ENCODE results near the gene JAZF1. TPM values are rescaled to one million over a fixed set of nuclear protein-coding genes. Genes with fewer than 3 reads are reported as not detected.

The JAZF1 gene
- total RNA-seq, 2 experiments from 2014 or later: 3.3 to 4.0 TPM

- DNase-seq (no peak), ATAC-seq (no peak)
- intact Hi-C loops (cut with micrococcal nuclease): no loop called here
- Mint-ChIP-seq H3K4me3 (no peak overlapping the region), H3K36me3 (ENCODE audit: low read depth) (peaks cover 1% of the 10 kb centered on the region), H3K4me1 (ENCODE audit: low read depth) (peaks cover 24% of the 10 kb centered on the region), H3K9me3 (no peaks in the 10 kb centered on the region), H3K27ac (no peak overlapping the region), H3K27me3 (no peaks in the 10 kb centered on the region)
- TF ChIP-seq CTCF (IDR thresholded peaks at IDR 0.05): no peak
- CTCF ChIA-PET: interaction anchor here (0.8 to 1.4 kb wide), 3 partner anchors 25 to 176 kb away, joined by 4 read pairs; no protein-coding TSS in a partner anchor
- POLR2A ChIA-PET: no interaction called here
These were observed 59.1 kb downstream of the JAZF1 start for GRCh38 chr7:28121496-28121895.

GRCh38 chr7:28116041-28116440 is 64.6 kb downstream of the JAZF1 start:
- no peak for TF ChIP-seq CTCF (IDR thresholded peaks at IDR 0.05)
- DNase-seq: no peak
- no peak for ATAC-seq
- Mint-ChIP-seq H3K4me3 (no peak overlapping the region), H3K9me3 (no peaks in the 10 kb centered on the region), H3K36me3 (ENCODE audit: low read depth) (no peaks in the 10 kb centered on the region), H3K4me1 (ENCODE audit: low read depth) (peaks cover 15% of the 10 kb centered on the region), H3K27ac (no peak overlapping the region), H3K27me3 (no peaks in the 10 kb centered on the region)
- intact Hi-C loops (cut with micrococcal nuclease): no loop called here
- ChIA-PET CTCF (interaction anchor here (1.0 kb wide), 1 partner anchor 19 kb away, joined by 3 read pairs; no protein-coding TSS in a partner anchor), POLR2A (no interaction called here)

- no peak for TF ChIP-seq CTCF (IDR thresholded peaks at IDR 0.05)
- Mint-ChIP-seq H3K4me1 (ENCODE audit: low read depth) (peaks cover 12% of the 10 kb centered on the region), H3K27ac (no peak overlapping the region), H3K36me3 (ENCODE audit: low read depth) (no peaks in the 10 kb centered on the region), H3K27me3 (no peaks in the 10 kb centered on the region), H3K4me3 (no peak overlapping the region), H3K9me3 (no peaks in the 10 kb centered on the region)
- DNase-seq (no peak), ATAC-seq (no peak)
- ChIA-PET POLR2A (no interaction called here), CTCF (interaction anchor here (1.0 kb wide), 1 partner anchor 19 kb away, joined by 3 read pairs; no protein-coding TSS in a partner anchor)
- intact Hi-C loops (cut with micrococcal nuclease): no loop called here
These were observed 65.3 kb downstream of the JAZF1 start for GRCh38 chr7:28115261-28115660.

DNA sequence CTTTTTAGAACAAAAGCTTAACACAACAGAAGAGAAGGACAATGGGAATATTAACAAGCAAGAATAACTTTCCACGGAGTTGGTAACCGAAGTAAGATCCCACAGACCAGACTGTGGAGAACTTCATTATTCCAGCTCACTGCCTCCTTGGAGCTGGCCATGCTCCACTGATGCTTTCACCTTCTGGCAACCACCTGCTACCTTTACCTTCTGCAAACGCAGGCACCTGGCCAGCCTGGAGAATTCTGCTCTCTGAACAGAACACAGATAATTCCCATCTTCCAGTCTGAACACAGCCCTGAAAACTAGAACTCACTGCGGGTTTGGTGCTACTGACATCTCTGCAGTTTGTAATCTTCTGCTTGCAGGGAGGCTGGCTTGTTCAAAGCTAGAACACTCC is 66.5 kb downstream of the JAZF1 start:
- no peaks in the 10 kb centered on the region for H3K27me3 Mint-ChIP-seq
- no peak for TF ChIP-seq CTCF (IDR thresholded peaks at IDR 0.05)
- H3K36me3 Mint-ChIP-seq (ENCODE audit: low read depth): no peaks in the 10 kb centered on the region
- no peak overlapping the region for H3K4me3 Mint-ChIP-seq
- H3K27ac Mint-ChIP-seq: no peak overlapping the region
- peaks cover under 1% of the 10 kb centered on the region for H3K4me1 Mint-ChIP-seq (ENCODE audit: low read depth)
- ATAC-seq (no peak), DNase-seq (no peak)
- ChIA-PET POLR2A (no interaction called here), CTCF (interaction anchor here (1.2 to 1.7 kb wide), 3 partner anchors 12 to 21 kb away, joined by 3 to 8 read pairs (median 3); no protein-coding TSS in a partner anchor)
- intact Hi-C loops (cut with micrococcal nuclease): no loop called here
- no peaks in the 10 kb centered on the region for H3K9me3 Mint-ChIP-seq

DNA sequence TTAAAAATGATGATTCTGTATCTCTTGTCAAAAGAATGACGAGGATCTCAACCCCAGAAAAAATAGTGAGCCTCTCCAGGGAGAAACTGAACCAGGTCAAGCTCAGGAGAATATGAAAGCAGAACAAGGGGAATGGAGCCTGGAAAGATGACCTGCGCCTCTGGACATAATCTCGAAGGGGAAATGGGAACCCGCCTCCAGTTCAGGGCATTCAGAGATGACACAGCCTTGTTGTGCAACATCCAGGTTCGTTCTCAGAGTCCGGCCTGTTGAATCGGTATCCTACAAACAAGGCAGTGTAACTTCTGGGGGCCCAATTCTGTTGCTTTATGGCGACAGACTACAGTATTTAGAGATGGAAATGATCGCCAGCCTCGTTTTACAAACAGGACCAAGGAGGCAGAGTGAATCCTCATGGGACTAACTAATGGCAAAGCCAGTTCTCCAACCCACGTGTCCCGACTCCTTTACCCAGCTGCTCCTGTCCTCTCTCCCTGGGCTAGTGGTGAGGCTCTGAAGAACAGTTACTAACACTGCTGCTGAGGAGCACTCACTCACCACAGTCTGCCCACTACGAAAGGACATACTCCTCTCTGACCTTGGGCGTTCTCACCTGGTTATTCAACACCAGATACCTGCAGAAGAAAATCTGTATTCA is 67.6 kb downstream of the JAZF1 start:
- Mint-ChIP-seq H3K4me1 (ENCODE audit: low read depth) (peaks cover 3% of the 10 kb centered on the region), H3K9me3 (no peaks in the 10 kb centered on the region), H3K36me3 (ENCODE audit: low read depth) (no peaks in the 10 kb centered on the region), H3K4me3 (no peak overlapping the region), H3K27me3 (no peaks in the 10 kb centered on the region), H3K27ac (no peak overlapping the region)
- DNase-seq (no peak), ATAC-seq (no peak)
- ChIA-PET CTCF (interaction anchor here (1.2 to 1.7 kb wide), 3 partner anchors 13 to 20 kb away, joined by 3 to 8 read pairs (median 3); no protein-coding TSS in a partner anchor), POLR2A (no interaction called here)
- intact Hi-C loops (cut with micrococcal nuclease): no loop called here
- no peak for TF ChIP-seq CTCF (IDR thresholded peaks at IDR 0.05)

Data from activated CD8-positive, alpha-beta T cell treated with anti-CD3 and anti-CD28 coated beads for 36 hours (primary cell).